Left lobe of liver (tissue), 2 donors: Measurements from ENCODE around the gene S100A8. TPM values are rescaled to one million over a fixed set of nuclear protein-coding genes. Genes with fewer than 3 reads are reported as not detected.

Experiments used
- ATAC-seq: fragments of 200-7000 bp; cut with Tn5 transposase; one replicate; pipeline ENCODE4 v1.9.1; 2020; ENCODE audit warnings: mild to moderate bottlenecking, moderate library complexity
- DNase-seq: peaks from one replicate; pipeline ENCODE4 v3.0.0-alpha.2; 2020; ENCODE audit warnings: low spot score
- total RNA-seq: library from RNA; stranded (reverse); gene quantifications from one replicate; pipeline ENCODE4 v1.2.1, GENCODE V29; 2021
- donor health status: DM: no; HTN: no; CAD: no; lungs with moderate emphysema.
- donor health status: DM: no; HTN: yes; CAD: no.

S100A8 gene
- total RNA-seq, 1 donor from 2014 or later, result 23.7 TPM

DNA sequence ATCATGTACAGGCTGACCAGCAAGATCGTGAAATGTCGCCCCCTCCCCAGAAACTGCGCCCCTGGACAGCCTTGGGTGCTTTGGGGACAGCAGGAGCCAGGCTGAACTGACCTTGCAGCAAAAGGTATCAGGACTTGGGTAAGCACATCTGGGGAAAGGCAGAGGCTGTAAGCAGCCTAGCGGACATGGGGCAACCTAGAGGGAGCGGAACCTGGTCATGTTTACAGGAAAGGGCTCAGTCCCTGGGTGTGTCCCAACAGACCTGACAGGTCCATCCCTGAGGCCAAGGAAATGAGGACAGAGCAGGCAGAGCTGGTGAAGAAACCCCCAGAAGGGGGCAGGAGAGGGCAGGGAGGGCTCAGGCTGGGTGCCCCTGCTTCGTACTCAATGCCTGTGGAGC, 3.1 kb upstream of the S100A8 start:
- DNase-seq, result peak; percentile 48
- no peak for ATAC-seq

DNA sequence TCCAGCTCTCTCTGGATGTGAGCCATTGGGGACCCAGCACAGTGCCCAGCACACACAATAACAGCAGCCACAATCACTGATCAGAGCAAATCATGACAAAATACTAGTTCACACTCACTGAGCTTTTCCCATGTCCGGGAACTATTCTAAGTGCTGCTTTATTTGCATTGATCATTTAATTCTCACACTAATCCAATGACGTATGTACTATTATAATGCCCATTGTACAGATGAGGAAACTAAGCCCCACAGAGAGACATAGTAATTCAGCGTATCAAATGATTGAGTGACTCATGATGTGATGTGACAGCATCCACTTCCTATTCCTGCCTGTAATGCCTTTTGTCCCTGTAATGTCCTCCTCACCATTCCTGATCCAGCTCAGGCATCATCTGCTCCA, 1.9 kb upstream of the S100A8 start:
- DNase-seq (no peak), ATAC-seq (no peak)

DNA sequence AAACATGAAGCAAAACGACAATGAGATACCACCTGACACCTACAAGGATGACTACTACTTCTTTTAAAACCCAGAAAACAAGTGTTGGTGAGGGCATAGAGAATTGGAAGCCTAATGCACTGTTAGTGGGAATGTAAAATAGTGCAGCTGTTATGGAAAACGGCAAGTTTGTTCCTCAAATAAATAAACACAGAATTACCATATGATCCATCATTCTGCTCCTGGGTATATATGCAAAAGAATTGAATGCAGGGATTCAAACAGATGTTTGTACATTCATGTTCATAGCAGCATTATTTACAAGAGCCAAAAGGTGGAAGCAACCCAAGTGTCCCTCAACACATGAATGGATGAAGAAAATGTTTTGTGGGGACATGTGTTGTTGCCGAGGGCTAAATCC, 1.4 kb upstream of the S100A8 start:
- ATAC-seq, result no peak
- no peak for DNase-seq

- no peak for ATAC-seq
- DNase-seq, result peak; percentile 38
Observed at GRCh38 chr1:153389973-153390879, 647 bp downstream of the S100A8 start.

DNA sequence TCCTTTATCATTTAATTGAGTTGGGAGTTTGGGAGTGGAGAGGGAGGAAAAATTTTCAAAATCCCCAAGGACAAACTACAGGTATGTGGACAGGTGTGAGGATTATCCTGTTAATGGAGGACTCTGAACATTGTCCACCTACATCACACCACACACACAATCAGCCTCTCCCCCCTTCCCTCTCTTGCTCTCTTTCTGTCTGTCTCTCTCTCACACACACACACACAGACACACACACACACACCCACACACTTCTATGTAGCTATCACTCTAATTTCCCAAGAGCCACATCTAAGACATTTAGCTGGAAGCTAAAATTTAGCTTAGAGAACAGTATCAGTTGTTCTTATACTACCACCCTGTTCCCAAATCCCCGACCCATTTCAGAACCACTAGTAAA, 1.5 kb downstream of the S100A8 start:
- DNase-seq (no peak), ATAC-seq (no peak)

- ATAC-seq, result no peak
- peak; percentile 41 for DNase-seq
Observed at GRCh38 chr1:153387785-153388184, 3.1 kb downstream of the S100A8 start.

DNA sequence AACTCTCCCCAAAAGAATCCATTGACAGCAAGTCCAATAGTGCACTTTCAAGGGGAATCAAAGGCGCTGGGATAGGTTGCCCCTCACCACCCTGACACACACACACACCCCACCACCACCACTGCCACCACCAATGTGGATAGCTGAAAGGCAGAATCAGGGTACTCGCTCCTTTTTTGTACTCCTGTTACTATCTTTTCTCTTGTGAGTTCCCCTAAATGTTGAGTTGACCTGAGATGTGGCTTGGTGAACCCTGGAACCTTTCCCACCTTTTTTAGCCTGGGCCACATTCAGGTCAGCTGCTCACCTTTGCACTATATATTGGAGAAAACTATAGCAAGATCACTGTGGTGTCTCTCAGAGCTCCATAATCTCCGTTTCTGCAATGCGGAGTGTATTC, 3.9 kb downstream of the S100A8 start:
- DNase-seq (no peak), ATAC-seq (no peak)

DNA sequence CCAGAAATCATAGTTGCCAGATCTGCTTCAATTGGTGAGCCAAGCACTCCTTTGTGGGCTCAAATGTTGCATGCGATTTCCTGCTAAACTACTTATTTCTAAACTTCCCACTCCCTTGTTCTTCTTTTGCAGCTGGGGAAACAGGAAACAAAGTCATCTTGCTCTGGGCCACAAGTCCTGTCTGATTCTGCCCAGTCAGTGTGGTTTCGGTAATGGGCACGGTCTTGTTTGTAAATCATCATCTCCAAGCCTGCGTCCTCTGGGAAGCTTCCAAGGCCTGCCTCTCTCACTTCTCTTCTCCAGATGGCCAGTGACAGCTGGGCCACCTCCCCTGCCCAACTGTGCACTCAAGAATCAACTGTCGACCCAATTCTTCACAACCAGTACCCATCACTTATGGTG, 4.4 kb downstream of the S100A8 start:
- ATAC-seq (peak; percentile 34), DNase-seq (peak; percentile 49)

DNA sequence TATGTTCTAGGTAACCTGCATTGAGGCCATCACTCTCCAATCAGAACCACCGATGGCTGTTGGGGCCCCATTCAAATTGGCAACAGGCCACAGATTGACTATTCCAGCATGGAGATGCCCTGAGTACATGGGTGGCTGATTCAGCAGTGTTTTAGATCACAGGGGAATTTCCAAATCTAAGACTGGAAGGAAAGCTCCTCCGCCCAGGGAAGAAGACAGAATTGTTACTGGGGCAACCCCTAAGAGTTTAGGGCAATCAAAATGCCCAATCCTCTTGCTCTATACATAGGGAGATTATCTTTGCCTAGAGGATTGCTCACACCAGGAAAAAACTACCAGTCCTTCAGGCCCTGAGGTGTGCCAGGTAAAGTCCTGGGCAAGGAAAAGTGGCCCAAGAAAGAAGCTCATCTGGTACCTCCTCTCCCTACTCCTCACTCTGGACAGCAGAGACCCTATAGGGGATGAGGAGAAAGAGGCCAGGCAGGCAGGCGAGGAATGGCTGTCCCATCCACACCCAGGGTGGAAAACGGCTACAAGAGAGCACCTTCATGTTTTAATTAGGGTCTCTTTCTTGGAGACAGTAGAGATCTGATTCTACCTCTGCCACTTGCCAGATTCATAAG, 5.8 kb downstream of the S100A8 start:
- no peak for ATAC-seq
- DNase-seq, result peak; percentile 35

DNA sequence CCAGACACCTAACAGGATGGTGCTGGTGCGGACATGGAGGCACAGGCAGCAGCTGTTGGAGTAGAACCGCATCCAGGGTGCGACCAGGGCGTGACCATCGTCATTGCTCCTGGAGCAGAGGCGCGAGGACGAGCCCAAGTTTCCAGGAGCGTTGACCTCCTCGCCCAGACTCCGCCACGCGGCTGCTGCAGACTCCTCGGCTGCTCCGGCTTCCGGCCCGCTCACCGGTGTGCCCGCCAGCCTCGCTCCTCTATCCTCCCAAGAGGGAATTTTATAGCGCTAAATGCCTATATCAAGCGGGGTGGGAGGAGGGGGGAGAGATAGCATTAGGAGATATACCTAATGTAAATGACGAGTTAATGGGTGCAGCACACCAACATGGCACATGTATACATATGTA, 10.2 kb downstream of the S100A8 start:
- DNase-seq (peak; percentile 30), ATAC-seq (no peak)

GRCh38 chr1:153379591-153379990, 11.3 kb downstream of the S100A8 start:
- DNase-seq, result no peak
- no peak for ATAC-seq

DNA sequence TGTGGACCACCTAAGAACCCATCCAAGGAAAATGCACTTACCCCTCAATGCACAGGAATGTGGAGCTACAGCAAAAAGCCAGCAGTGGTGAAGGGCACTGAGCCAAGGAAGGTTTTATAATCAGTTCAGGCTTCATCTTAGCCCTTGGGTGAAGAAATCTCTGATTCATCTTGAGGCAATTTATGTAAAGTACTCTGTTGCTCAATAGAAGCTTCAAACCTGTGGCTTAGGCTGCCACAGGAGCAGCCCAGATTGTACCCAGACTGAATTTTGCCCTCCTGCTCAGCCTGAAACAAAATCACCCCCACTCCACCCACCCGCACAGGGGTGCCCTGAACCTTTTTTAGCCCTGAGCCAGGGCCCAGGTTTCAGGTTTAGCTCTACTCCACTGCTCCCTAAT, 15.4 kb downstream of the S100A8 start, which contains the start of gene S100A12:
Gene S100A12 (minus strand): TSS at position 111 of the 400 bp plus-strand sequence. CDS start 1,029 bp downstream, outside the sequence.
- ATAC-seq (no peak), DNase-seq (peak; percentile 39)

DNA sequence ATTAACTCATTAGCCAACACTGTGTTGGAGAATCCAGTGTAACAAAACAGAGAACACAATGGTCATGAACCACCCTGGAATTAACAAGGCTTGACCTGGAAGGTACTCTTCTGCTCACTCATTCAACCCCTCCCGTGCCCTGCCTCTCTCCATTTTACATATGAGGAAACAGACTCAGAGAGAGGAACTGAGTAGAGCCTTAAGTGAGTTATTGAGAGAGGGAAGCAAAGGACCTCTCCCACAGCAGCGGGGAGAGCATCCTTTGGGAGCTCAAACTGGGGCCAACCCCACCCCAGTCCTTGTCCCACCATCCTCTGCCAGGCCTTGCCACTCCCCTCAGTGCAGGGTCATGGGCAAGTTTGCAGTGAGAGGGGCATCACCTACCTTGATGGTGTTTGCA, 16.8 kb downstream of the S100A8 start:
- DNase-seq (peak; percentile 45), ATAC-seq (no peak)

GRCh38 chr1:153372571-153372970, 18.3 kb downstream of the S100A8 start:
- no peak for ATAC-seq
- no peak for DNase-seq

DNA sequence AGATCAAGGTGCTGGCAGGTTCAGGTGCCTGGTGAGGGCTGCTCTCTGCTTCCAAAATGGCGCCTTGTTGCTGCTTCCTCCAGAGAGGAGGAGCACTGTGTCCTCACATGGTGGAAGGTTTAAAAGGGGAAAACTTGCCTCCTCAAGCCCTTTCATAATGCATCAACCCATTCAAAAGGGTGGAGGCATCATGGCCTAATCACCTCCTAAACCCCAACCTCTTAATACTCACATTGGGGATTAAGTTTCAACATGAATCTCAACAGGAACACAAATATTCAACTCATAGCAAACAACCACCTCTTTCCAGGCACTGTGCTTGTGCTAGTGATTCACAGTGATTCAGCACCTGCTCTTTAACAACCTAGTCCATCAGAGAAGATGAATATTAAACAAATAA, 19.6 kb downstream of the S100A8 start:
- no peak for DNase-seq
- ATAC-seq, result no peak

GRCh38 chr1:153370146-153370545, 20.7 kb downstream of the S100A8 start:
- no peak for ATAC-seq
- DNase-seq, result no peak

DNA sequence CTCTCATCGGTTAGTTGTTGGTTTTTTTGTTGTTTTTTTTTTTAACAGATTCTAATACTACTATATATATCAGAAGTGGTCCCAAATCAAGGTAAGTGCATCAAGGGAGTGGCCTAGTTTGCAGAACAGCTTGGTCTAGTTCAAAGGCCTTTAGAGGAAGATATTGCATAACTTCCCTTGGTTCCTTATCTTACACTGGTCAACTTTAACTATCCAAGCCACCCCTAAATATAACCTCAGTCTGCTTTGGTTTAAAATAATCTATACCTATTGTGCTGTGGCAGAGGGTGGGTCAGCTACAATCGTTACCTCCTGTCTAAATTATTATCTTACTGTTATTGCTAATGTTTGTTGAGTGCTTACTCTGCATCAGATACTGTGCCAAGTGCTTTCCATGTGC, 22.4 kb downstream of the S100A8 start:
- DNase-seq (no peak), ATAC-seq (no peak)

GRCh38 chr1:153367090-153367489, 23.8 kb downstream of the S100A8 start:
- no peak for ATAC-seq

GRCh38 chr1:153366261-153366660, 24.6 kb downstream of the S100A8 start:
- DNase-seq (peak; percentile 39), ATAC-seq (no peak)

More at GRCh38 chr1:153367090-153367489, 23.8 kb downstream of the S100A8 start:
- no peak for DNase-seq

- ATAC-seq (no peak), DNase-seq (peak; percentile 37)
Observed at GRCh38 chr1:153365696-153366095, 25.2 kb downstream of the S100A8 start.

DNA sequence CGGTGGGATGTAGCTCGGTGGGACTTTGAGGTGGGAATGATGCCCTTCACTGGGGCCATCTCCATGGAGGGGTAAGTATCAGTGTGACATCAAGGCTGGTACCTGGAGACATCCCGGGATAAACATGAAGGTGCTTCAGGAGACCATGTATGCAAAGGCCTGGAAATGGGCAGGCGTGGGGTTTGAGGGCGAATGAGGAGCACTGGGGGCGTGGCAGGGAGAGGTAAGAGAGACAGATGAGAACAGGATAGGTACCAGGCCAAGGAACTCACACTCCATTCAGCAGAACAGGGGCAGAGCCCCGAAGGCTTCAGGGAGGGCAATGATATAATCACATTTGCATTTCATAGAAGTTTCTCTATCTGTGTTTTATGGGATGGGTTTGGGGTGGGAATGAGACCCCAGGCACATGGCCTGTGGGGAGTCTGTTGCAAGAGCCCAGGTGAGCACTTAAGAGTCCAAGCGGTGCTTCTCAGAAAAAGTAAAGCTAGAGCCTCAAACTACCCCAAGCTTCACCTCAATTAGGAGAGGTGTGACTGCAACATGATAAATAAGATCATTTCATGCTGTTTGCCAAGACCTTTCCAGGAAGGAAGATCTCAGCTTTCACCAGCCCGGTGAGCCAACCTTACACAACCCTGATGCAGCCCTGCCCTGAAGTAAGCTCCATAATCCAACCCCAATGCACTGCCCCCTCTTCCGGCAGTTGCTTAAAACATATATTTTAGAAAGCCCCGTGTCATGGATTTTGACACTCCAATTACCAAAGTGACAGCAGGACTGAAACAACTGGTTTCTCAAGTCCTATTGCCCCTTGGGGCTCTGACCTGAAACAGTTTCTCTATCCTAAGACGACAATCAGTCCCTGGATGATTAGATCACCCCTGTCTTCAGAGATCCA, 25.9 kb downstream of the S100A8 start:
- DNase-seq (peak; percentile 44), ATAC-seq (no peak)
